NCI-H1105 treated with DMSO at 0.1 percent for 48 hours (cell line): Measurements from ENCODE around the gene C3orf52.

ENCODE experiments used
- DNase-seq: peaks from one replicate; lab custom pipeline; 2025; lab: John Stamatoyannopoulos, UW

C3orf52 gene

GRCh38 chr3:112136959-112137693 is 50.9 kb downstream of the C3orf52 start:
- no peak for DNase-seq

DNA sequence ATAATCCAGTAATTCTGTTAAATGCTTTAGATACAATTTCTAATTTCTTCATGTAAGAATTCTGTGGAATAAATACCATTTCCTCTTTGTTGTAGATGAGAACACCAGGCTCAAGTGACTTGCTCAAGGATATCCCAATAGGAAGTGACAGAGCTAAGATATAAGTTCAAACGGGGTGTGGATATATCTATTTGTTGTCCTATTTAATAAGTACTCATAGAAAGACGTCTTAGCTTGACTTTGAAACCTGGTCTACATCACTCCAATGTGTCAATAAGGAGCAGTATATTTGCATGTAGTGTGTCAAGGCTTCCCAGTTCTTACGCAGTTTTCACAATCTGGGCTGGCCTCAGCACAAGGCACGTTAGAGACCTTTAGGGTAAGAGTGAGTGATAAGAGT is 51.6 kb downstream of the C3orf52 start:
- DNase-seq = no peak

- no peak for DNase-seq
These were observed 52.2 kb downstream of the C3orf52 start for GRCh38 chr3:112138219-112138969.

GRCh38 chr3:112140584-112140983 is 54.4 kb downstream of the C3orf52 start:
- no peak for DNase-seq

DNA sequence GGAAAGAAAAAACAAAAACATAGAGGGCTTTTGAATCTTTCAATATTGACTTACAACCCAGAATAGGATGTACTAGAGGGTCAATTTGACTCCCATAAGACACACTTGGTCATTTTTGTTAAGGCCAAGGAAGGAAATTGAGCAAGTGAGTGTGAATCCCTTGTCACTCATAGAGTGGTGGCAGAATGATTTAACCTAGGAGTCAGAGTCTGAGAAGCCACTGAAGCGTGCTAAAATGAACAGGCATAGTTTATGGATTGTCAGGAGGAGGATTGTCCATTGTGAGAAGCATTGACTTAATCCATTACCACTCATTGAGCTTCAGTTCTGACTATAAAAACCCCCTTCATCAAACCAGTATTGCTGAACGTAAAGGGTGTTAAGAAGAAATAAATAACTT is 55.1 kb downstream of the C3orf52 start:
- DNase-seq = no peak

- DNase-seq = no peak
These were observed 57.1 kb downstream of the C3orf52 start for GRCh38 chr3:112143251-112143650.

DNA sequence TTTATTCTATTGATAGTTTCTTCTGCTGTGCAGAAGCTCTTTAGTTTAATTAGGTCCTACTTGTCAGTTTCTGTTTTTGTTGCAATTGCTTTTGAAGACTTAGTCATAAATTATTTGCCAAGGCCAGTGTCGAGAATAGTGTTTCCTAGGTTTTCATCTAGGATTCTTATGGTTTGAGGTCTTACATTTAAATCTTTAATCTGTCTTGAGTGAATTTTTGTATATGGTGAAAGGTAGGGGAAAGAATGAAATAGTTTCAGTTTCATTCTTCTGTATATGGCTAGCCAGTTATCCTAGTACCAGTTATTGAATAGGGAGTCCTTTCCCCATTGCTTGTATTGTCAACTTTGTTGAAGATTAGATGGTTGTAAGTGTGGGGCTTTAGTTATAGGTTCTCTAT is 57.5 kb downstream of the C3orf52 start:
- DNase-seq = no peak

DNA sequence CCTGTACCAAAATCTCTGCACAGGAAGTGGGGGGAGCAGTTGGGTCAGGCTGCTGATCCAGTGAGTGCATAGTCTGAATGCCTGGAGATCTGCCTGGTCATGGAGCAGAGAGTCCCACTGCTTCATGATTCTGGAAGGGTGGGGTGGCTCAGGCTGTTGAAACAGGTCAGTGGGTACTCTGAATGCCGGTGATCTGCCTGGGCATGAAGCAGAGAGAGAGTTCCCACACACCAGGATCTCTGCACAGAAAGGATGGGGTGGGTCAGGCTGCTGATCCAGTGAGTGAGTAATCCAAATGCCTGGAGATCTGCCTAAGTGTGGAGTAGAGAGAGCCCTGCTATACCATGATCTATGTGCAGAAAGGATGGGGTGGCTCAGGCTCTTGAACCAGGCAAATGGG is 62.9 kb downstream of the C3orf52 start:
- no peak for DNase-seq

- no peak for DNase-seq
These were observed 81.6 kb downstream of the C3orf52 start for GRCh38 chr3:112167758-112168157.
